ENCODE measurements around the gene ITGA1. TPM values are rescaled to one million over a fixed set of nuclear protein-coding genes. Genes with fewer than 3 reads are reported as not detected.

Gene ITGA1
- polyA plus RNA-seq, 3 donors: 0.33 to 0.89 (median 0.79) TPM

GRCh38 chr5:52814352-52815148 is 26.8 kb downstream of the ITGA1 start:
- no peaks in the 10 kb centered on the region for H3K27me3 Mint-ChIP-seq (ENCODE audit: low read depth in 3 of 3)
- no CpG with 5 or more reads among the region's 4 CpGs for WGBS (ENCODE audit: insufficient coverage)
- no peak overlapping the region for H3K27ac ChIP-seq (ENCODE audit: low read depth in 1 of 2, low read length in 2 of 2)

GRCh38 chr5:52817818-52818217 is 30.1 kb downstream of the ITGA1 start:
- DNase-seq: no peak
- intact Hi-C loops (cut with micrococcal nuclease): no loop called here
- Histone ChIP-seq H3K9me3 (replicated peaks in 1 of 2; ENCODE audit: control insufficient read depth in 1 of 2, insufficient read depth in 1 of 2, low read length in 2 of 2) (no peaks in the 10 kb centered on the region), H3K4me3 (replicated peaks in 1 of 3; ENCODE audit: low read depth in 2 of 3, low read length in 3 of 3) (no peak overlapping the region), H3K27me3 (ENCODE audit: control insufficient read depth in 2 of 2, insufficient read depth in 2 of 2, low read length in 2 of 2) (no peaks in the 10 kb centered on the region), H3K36me3 (replicated peaks in 1 of 2; ENCODE audit: control insufficient read depth in 1 of 2, insufficient read depth in 2 of 2, low read length in 2 of 2) (no peaks in the 10 kb centered on the region), H3K79me2 (ENCODE audit: insufficient read depth, low read length) (no peaks in the 10 kb centered on the region), H2AFZ (ENCODE audit: insufficient read depth, low read depth, low read length, poor library complexity, severe bottlenecking) (no peak overlapping the region), H4K20me1 (ENCODE audit: insufficient read depth, low read length) (no peaks in the 10 kb centered on the region), H3K9ac (ENCODE audit: insufficient read depth, low read length, poor library complexity, severe bottlenecking) (no peak overlapping the region), H3K4me1 (ENCODE audit: control insufficient read depth in 1 of 2, insufficient read depth in 2 of 2, low read length in 2 of 2) (no peaks in the 10 kb centered on the region), H3K27ac (ENCODE audit: low read depth in 1 of 2, low read length in 2 of 2) (no peak overlapping the region), H3K4me2 (replicated peaks; ENCODE audit: extremely low read depth, low read length, poor library complexity, severe bottlenecking) (no peak overlapping the region)
- H3K36me3 Mint-ChIP-seq: no peaks in the 10 kb centered on the region
- no peaks in the 10 kb centered on the region for H3K27me3 Mint-ChIP-seq (ENCODE audit: low read depth in 3 of 3)
- H3K9me3 Mint-ChIP-seq: no peaks in the 10 kb centered on the region
- no peak overlapping the region for H3K27ac Mint-ChIP-seq
- no CpG with 5 or more reads among the region's 1 CpG for WGBS (ENCODE audit: insufficient coverage)
- no peak for TF ChIP-seq CTCF (IDR thresholded peaks at IDR 0.05)
- peaks cover 2% of the 10 kb centered on the region for H3K4me1 Mint-ChIP-seq
- no peak overlapping the region for H3K4me3 Mint-ChIP-seq

More at GRCh38 chr5:52814352-52815148, 26.8 kb downstream of the ITGA1 start:
- Histone ChIP-seq H2AFZ (ENCODE audit: insufficient read depth, low read depth, low read length, poor library complexity, severe bottlenecking) (no peak overlapping the region), H3K9me3 (replicated peaks in 1 of 2; ENCODE audit: control insufficient read depth in 1 of 2, insufficient read depth in 1 of 2, low read length in 2 of 2) (no peaks in the 10 kb centered on the region), H3K4me3 (replicated peaks in 1 of 3; ENCODE audit: low read depth in 2 of 3, low read length in 3 of 3) (no peak overlapping the region), H3K4me1 (ENCODE audit: control insufficient read depth in 1 of 2, insufficient read depth in 2 of 2, low read length in 2 of 2) (peaks cover 26 to 30% of the 10 kb centered on the region in 2 donors), H3K36me3 (replicated peaks in 1 of 2; ENCODE audit: control insufficient read depth in 1 of 2, insufficient read depth in 2 of 2, low read length in 2 of 2) (no peaks in the 10 kb centered on the region), H3K27me3 (ENCODE audit: control insufficient read depth in 2 of 2, insufficient read depth in 2 of 2, low read length in 2 of 2) (no peaks in the 10 kb centered on the region), H3K79me2 (ENCODE audit: insufficient read depth, low read length) (no peaks in the 10 kb centered on the region), H4K20me1 (ENCODE audit: insufficient read depth, low read length) (no peaks in the 10 kb centered on the region), H3K4me2 (replicated peaks; ENCODE audit: extremely low read depth, low read length, poor library complexity, severe bottlenecking) (no peak overlapping the region), H3K9ac (ENCODE audit: insufficient read depth, low read length, poor library complexity, severe bottlenecking) (no peak overlapping the region)
- Mint-ChIP-seq H3K4me1 (peaks cover 25% of the 10 kb centered on the region), H3K4me3 (no peak overlapping the region), H3K27ac (peak overlapping the region in 1 of 7 donors; percentile 31), H3K9me3 (peaks cover 0 to 1% (median 0%) of the 10 kb centered on the region in 7 donors), H3K36me3 (peaks cover 0 to 1% of the 10 kb centered on the region in 2 donors)
- intact Hi-C loops (cut with micrococcal nuclease): no loop called here
- no peak for TF ChIP-seq CTCF (IDR thresholded peaks at IDR 0.05)
- DNase-seq: no peak

All from CD14-positive monocyte (primary cell).